Adrenal gland (tissue), 5 donors: ENCODE measurements around the gene CASP4.

Source experiments
- POLR2A ChIP-seq, 2 donors: fragments of 450-650 bp; IDR thresholded peaks; one replicate each; pipeline ENCODE4 v1.6.1; 2017; ENCODE audit warnings: antibody characterized with exemption in 2 of 2, mild to moderate bottlenecking in 2 of 2, moderate library complexity in 1 of 2
- TF ChIP-seq, protein P1 (sequence below), 6 experiments: fragments of 450-650 bp in 4 of 6; fragments of 200-600 bp in 2 of 6; sonication (generic) in 1 of 6; IDR thresholded peaks; 1 replicate in 5 of 6; 2 replicates in 1 of 6; pipeline versions ENCODE4 v1.5.1 to v1.8.0; 2016 to 2021; ENCODE audit warnings: antibody characterized with exemption in 6 of 6, mild to moderate bottlenecking in 2 of 6, moderate library complexity in 1 of 6
- donor health status: DM: no; HTN: no; CAD: no.

DNA sequence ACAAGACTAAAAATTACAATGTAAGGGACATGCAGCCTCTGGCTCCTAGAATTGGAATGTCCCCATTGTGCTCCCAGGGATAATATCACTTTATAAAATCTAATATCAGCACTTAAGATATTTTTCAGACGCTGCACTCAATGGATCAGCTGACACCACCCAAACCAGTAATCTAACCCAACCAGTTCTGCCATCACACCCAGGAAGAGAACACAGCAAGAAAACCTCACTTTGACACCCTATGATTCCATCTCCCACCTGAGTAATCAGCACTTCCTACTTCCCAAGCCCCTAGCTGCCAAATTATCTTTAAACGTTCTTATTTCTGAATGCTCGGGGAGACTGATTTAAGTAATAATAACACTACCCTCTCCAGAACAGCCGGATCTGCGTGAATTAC is 2.6 kb downstream of the CASP4 start:
- TF ChIP-seq, protein P1, sequence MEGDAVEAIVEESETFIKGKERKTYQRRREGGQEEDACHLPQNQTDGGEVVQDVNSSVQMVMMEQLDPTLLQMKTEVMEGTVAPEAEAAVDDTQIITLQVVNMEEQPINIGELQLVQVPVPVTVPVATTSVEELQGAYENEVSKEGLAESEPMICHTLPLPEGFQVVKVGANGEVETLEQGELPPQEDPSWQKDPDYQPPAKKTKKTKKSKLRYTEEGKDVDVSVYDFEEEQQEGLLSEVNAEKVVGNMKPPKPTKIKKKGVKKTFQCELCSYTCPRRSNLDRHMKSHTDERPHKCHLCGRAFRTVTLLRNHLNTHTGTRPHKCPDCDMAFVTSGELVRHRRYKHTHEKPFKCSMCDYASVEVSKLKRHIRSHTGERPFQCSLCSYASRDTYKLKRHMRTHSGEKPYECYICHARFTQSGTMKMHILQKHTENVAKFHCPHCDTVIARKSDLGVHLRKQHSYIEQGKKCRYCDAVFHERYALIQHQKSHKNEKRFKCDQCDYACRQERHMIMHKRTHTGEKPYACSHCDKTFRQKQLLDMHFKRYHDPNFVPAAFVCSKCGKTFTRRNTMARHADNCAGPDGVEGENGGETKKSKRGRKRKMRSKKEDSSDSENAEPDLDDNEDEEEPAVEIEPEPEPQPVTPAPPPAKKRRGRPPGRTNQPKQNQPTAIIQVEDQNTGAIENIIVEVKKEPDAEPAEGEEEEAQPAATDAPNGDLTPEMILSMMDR (IDR thresholded peaks at IDR 0.05) = no peak
- TF ChIP-seq POLR2A (IDR thresholded peaks at IDR 0.05) = no peak
